SU-DHL-6 (cell line): Measurements from ENCODE around the gene SUGCT.

Experiments used
- CTCF ChIP-seq: fragments of 200-600 bp; sonication (generic); IDR thresholded peaks from one replicate; pipeline ENCODE4 v1.5.1; 2017; ENCODE audit warnings: antibody characterized with exemption, mild to moderate bottlenecking, low read length, moderate library complexity; ENCODE audit not compliant: insufficient read depth, poor library complexity, severe bottlenecking
- EZH2phosphoT487 ChIP-seq: fragments of 200-600 bp; sonication (generic), shearing (Covaris generic); conservative IDR thresholded peaks from 2 replicates; pipeline ENCODE4 v1.6.1; 2018; ENCODE audit warnings: mild to moderate bottlenecking, antibody characterized with exemption, low read length, moderate library complexity, mixed read lengths

- no peak for TF ChIP-seq CTCF
- no peak for TF ChIP-seq EZH2phosphoT487
Observed at GRCh38 chr7:40211276-40212003, 76.6 kb downstream of the SUGCT start.
